ENCODE data around the gene SLC38A5.

The SLC38A5 gene

DNA sequence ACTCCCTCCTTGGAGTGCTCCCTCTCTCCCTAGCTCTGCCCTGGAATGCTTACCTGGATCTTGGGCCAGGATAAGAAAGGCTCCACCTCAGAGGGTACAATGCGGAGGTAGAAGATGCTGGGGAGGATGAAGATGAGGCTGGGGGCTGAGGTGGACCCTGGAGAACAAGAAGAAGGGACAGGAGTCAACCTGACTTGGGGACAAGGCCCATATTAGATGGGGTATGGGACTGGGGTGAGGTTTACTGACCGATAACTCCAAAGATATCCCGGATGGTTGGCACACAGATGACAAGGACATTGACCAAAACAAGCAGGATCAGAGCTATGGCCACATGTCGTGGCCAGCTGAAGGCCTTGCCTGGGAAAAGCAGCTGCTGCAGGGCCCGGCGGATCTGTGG lies 10.6 kb downstream of the SLC38A5 start:
- H3K27ac ChIP-seq (ENCODE audit: low read depth, low read length, poor library complexity, severe bottlenecking), result no peak overlapping the region
- H2AFZ ChIP-seq (ENCODE audit: low read length), result no peak overlapping the region
- no peaks in the 10 kb centered on the region for H4K20me1 ChIP-seq (ENCODE audit: insufficient read depth, low read length)
- no peak overlapping the region for H3K4me2 ChIP-seq (ENCODE audit: low read length)
- H3K79me2 ChIP-seq (ENCODE audit: insufficient read depth, low read length), result no peaks in the 10 kb centered on the region
- H3F3A ChIP-seq (ENCODE audit: insufficient read depth, low read length), result no peaks in the 10 kb centered on the region
- no peak overlapping the region for H3K4me3 ChIP-seq (ENCODE audit: low read depth, low read length, poor library complexity, severe bottlenecking)
- H3K4me1 ChIP-seq (ENCODE audit: insufficient read depth, low read length, severe bottlenecking), result no peaks in the 10 kb centered on the region
- H3K9ac ChIP-seq (ENCODE audit: low read length), result no peak overlapping the region
- no peaks in the 10 kb centered on the region for H3K9me2 ChIP-seq (ENCODE audit: low read depth, low read length)
- TF ChIP-seq EZH2 (IDR thresholded peaks at IDR 0.05; ENCODE audit: borderline replicate concordance, low read length), result no peak
- TF ChIP-seq, protein P1, sequence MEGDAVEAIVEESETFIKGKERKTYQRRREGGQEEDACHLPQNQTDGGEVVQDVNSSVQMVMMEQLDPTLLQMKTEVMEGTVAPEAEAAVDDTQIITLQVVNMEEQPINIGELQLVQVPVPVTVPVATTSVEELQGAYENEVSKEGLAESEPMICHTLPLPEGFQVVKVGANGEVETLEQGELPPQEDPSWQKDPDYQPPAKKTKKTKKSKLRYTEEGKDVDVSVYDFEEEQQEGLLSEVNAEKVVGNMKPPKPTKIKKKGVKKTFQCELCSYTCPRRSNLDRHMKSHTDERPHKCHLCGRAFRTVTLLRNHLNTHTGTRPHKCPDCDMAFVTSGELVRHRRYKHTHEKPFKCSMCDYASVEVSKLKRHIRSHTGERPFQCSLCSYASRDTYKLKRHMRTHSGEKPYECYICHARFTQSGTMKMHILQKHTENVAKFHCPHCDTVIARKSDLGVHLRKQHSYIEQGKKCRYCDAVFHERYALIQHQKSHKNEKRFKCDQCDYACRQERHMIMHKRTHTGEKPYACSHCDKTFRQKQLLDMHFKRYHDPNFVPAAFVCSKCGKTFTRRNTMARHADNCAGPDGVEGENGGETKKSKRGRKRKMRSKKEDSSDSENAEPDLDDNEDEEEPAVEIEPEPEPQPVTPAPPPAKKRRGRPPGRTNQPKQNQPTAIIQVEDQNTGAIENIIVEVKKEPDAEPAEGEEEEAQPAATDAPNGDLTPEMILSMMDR (IDR thresholded peaks at IDR 0.05; ENCODE audit: low read length), result no peak
- no peaks in the 10 kb centered on the region for H3K9me3 ChIP-seq (ENCODE audit: low read length)
- H3K36me3 ChIP-seq (ENCODE audit: insufficient read depth, low read length), result peaks cover 6% of the 10 kb centered on the region; the same call in 1 of the 2 replicates
- no peaks in the 10 kb centered on the region for H3K27me3 ChIP-seq (ENCODE audit: insufficient read depth, low read length)

DNA sequence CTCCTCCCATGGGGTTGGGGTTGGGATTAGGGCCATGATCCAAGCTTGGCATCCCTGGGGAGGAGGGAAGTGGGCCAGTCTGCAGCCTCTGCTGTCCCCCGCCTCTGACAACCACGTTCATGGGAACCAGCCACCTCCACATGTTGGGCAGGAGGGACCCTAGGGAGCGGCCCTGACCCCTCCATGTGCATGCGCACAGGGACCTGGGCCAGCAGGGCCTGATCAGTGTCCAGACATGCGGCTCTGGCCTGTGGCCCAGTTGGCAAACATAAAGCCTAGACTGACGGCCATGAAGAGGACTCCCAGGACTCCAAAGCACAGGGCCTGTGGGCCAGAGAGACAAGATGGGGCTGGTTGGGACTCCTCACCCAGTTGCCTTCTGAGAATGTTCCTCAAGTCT lies 11.3 kb downstream of the SLC38A5 start:
- H3K4me3 ChIP-seq (ENCODE audit: low read depth, low read length, poor library complexity, severe bottlenecking), result no peak overlapping the region
- no peaks in the 10 kb centered on the region for H3K9me3 ChIP-seq (ENCODE audit: low read length)
- H3K79me2 ChIP-seq (ENCODE audit: insufficient read depth, low read length), result no peaks in the 10 kb centered on the region
- H4K20me1 ChIP-seq (ENCODE audit: insufficient read depth, low read length), result no peaks in the 10 kb centered on the region
- TF ChIP-seq, protein P1 (IDR thresholded peaks at IDR 0.05; ENCODE audit: low read length), result no peak
- no peak for TF ChIP-seq EZH2 (IDR thresholded peaks at IDR 0.05; ENCODE audit: borderline replicate concordance, low read length)
- no peaks in the 10 kb centered on the region for H3F3A ChIP-seq (ENCODE audit: insufficient read depth, low read length)
- H3K27ac ChIP-seq (ENCODE audit: low read depth, low read length, poor library complexity, severe bottlenecking), result no peak overlapping the region
- no peak overlapping the region for H3K4me2 ChIP-seq (ENCODE audit: low read length)
- H3K9ac ChIP-seq (ENCODE audit: low read length), result no peak overlapping the region
- peaks cover 6% of the 10 kb centered on the region; the same call in 1 of the 2 replicates for H3K36me3 ChIP-seq (ENCODE audit: insufficient read depth, low read length)
- H3K4me1 ChIP-seq (ENCODE audit: insufficient read depth, low read length, severe bottlenecking), result no peaks in the 10 kb centered on the region
- H3K27me3 ChIP-seq (ENCODE audit: insufficient read depth, low read length), result no peaks in the 10 kb centered on the region
- no peak overlapping the region for H2AFZ ChIP-seq (ENCODE audit: low read length)
- no peaks in the 10 kb centered on the region for H3K9me2 ChIP-seq (ENCODE audit: low read depth, low read length)

DNA sequence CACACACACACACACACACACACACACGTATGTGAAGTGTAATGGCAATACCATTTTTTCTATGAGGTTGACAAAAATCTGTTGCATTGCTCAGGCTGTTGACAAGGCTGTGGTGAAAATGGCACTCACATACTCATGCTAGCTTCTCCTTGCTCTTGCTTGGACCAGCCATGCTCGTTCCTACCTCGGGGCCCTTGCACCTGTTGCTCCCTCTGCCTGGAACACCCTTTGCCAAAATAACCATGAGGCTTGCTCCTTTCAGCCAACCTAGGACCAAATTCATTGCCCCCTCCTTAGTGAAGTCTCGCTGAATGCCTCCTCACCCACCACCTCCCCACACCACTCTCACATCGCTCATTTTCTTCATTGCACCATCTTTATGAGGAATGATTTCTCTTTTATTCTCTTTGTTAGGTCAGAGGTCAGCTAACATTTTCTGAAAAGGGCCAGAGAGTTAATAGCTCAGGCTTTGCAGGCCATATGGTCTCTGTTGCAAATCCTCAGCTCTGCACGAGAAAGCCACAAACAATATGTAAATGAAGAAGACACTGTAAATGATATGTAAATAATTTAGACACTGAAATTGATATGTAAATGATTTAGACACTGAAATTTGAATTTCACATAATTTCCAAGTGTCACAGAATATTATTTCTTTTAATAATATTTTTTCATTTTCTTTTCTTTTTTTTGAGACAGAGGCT lies 13.3 kb downstream of the SLC38A5 start:
- H3K4me1 ChIP-seq (ENCODE audit: insufficient read depth, low read length, severe bottlenecking), result no peaks in the 10 kb centered on the region
- no peak overlapping the region for H3K4me3 ChIP-seq (ENCODE audit: low read depth, low read length, poor library complexity, severe bottlenecking)
- no peak overlapping the region for H3K27ac ChIP-seq (ENCODE audit: low read depth, low read length, poor library complexity, severe bottlenecking)
- H3F3A ChIP-seq (ENCODE audit: insufficient read depth, low read length), result no peaks in the 10 kb centered on the region
- no peaks in the 10 kb centered on the region for H4K20me1 ChIP-seq (ENCODE audit: insufficient read depth, low read length)
- H2AFZ ChIP-seq (ENCODE audit: low read length), result no peak overlapping the region
- no peak overlapping the region for H3K4me2 ChIP-seq (ENCODE audit: low read length)
- no peaks in the 10 kb centered on the region for H3K9me2 ChIP-seq (ENCODE audit: low read depth, low read length)
- no peaks in the 10 kb centered on the region for H3K27me3 ChIP-seq (ENCODE audit: insufficient read depth, low read length)
- peaks cover 6% of the 10 kb centered on the region; the same call in 1 of the 2 replicates for H3K36me3 ChIP-seq (ENCODE audit: insufficient read depth, low read length)
- TF ChIP-seq EZH2 (IDR thresholded peaks at IDR 0.05; ENCODE audit: borderline replicate concordance, low read length), result no peak
- TF ChIP-seq, protein P1 (IDR thresholded peaks at IDR 0.05; ENCODE audit: low read length), result no peak
- H3K9me3 ChIP-seq (ENCODE audit: low read length), result no peaks in the 10 kb centered on the region
- no peaks in the 10 kb centered on the region for H3K79me2 ChIP-seq (ENCODE audit: insufficient read depth, low read length)
- no peak overlapping the region for H3K9ac ChIP-seq (ENCODE audit: low read length)
